Pancreas (tissue), 10 donors: ENCODE measurements around the gene TTPAL. TPM values are rescaled to one million over a fixed set of nuclear protein-coding genes. Genes with fewer than 3 reads are reported as not detected.

Experiments used
- ATAC-seq, 4 donors: fragments of 200-7000 bp; cut with Tn5 transposase; one replicate each; pipeline versions ENCODE4 v1.8.0 to v1.9.1; 2020; ENCODE audit warnings: mild to moderate bottlenecking in 4 of 4, moderate library complexity in 4 of 4
- DNase-seq, 6 donors: peaks; one replicate each; pipeline ENCODE4 v3.0.0-alpha.2; 2020
- FAIRE-seq: peaks from 2 replicates; lab custom pipeline; 2012; peaks lifted over from hg19 to GRCh38; lab: Jason Lieb, UNC
- H3K27ac ChIP-seq, 4 donors: fragments of 200-600 bp; sonication (generic); 1 replicate in 3 of 4; 2 replicates in 1 of 4; pipeline versions ENCODE4 v1.5.0 to v1.8.0; 2020
- H3K27me3 ChIP-seq, 4 donors: fragments of 200-600 bp; one replicate each; pipeline ENCODE4 v1.8.0; 2021
- H3K36me3 ChIP-seq, 3 donors: fragments of 200-600 bp; sonication (generic) in 1 of 3; one replicate each; pipeline versions ENCODE4 v1.5.0 to v1.8.0; 2020 to 2021
- H3K4me1 ChIP-seq, 3 donors: fragments of 200-600 bp; one replicate each; pipeline ENCODE4 v1.8.0; 2021
- H3K4me3 ChIP-seq, 4 donors: fragments of 200-600 bp; sonication (generic) in 2 of 4; one replicate each; pipeline versions ENCODE4 v1.5.0 to v1.8.0; 2020 to 2021
- H3K9me3 ChIP-seq, 4 donors: fragments of 200-600 bp; one replicate each; pipeline ENCODE4 v1.8.0; 2021
- WGBS, 2 donors: extraction: QIAGEN DNeasy Blood & Tissue Kit; methylation state at CpG; one replicate each; pipeline ENCODE4 v1.1.7; 2013; 5-methylcytosine and 5-hydroxymethylcytosine counted together
- intact Hi-C, 3 donors: fragments of 100-400 bp; cut with DNase I; formaldehyde crosslinking; loops; one replicate each; pipeline versions ENCODE4 v1.11.1 to v1.14.2; 2022
- polyA plus RNA-seq, 2 donors: library from polyadenylated mRNA; stranded (reverse); fragments of 200-250 nt; gene quantifications; one replicate each; pipeline ENCODE4 v1.2.3, GENCODE V29; 2013
- total RNA-seq, 6 donors: library from RNA; stranded (reverse); fragmentation: NEBNext Ultra II Directional in 4 of 6; extraction: Animal tissue kit (Norgen Biotek cat#: 25700) in 4 of 6; gene quantifications; one replicate each; pipeline versions ENCODE4 v1.2.1 to v1.2.4, GENCODE V29; 2021 to 2023
- TF ChIP-seq, protein P1 (sequence below), 4 donors: fragments of 200-600 bp; sonication (generic) in 3 of 4; IDR thresholded peaks; one replicate each; pipeline versions ENCODE4 v1.5.0 to v1.8.0; 2021; ENCODE audit warnings: antibody characterized with exemption in 4 of 4
- donor health status: healthy with polysubstance abuse.
- donor health status: DM: no; HTN: no; CAD: no; lungs with moderate emphysema.
- donor health status: DM: no; HTN: no; CAD: no.
- donor health status: control.
- donor health status: control.
- donor health status: Bipolar disorder and iron deficiency.
- donor health status: DM: yes; HTN: yes; CAD: no.
- donor health status: DM: no; HTN: no; CAD: no.
- donor health status: DM: no; HTN: no; CAD: no.
- donor health status: DM: yes; HTN: yes; CAD: no.

TTPAL gene
- total and polyA plus RNA-seq, 8 donors, result 3.1 to 8.2 (median 5.9) TPM

DNA sequence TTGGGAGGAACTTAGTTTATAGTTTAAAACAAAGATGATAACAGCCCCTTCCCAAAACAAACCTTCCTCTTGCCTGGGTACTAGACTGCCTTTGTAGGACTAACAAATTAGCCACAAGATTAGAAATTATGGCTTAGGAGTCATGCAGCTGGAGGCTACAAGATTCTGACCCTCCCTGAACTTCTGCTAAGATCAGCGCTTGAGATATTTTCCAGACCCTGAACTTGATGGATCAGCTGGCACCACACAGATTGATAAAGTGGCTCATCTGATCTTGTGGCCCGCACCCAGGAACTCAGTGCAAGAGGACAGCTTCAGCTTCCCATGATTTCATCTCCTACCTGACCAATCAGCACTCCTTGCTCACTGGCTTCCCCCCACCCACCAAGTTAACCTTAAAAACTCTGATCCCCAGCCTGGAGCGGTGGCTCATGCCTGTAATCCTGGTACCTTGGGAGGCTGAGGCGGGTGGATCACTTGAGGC is 52.1 kb downstream of the TTPAL start:
- intact Hi-C loops, result no loop called here
- ATAC-seq, result no peak
- no peak for FAIRE-seq
- Histone ChIP-seq H3K27me3 (no peaks in the 10 kb centered on the region), H3K4me3 (no peak overlapping the region), H3K36me3 (no peaks in the 10 kb centered on the region), H3K9me3 (no peaks in the 10 kb centered on the region), H3K4me1 (no peaks in the 10 kb centered on the region), H3K27ac (no peak overlapping the region)
- TF ChIP-seq, protein P1, sequence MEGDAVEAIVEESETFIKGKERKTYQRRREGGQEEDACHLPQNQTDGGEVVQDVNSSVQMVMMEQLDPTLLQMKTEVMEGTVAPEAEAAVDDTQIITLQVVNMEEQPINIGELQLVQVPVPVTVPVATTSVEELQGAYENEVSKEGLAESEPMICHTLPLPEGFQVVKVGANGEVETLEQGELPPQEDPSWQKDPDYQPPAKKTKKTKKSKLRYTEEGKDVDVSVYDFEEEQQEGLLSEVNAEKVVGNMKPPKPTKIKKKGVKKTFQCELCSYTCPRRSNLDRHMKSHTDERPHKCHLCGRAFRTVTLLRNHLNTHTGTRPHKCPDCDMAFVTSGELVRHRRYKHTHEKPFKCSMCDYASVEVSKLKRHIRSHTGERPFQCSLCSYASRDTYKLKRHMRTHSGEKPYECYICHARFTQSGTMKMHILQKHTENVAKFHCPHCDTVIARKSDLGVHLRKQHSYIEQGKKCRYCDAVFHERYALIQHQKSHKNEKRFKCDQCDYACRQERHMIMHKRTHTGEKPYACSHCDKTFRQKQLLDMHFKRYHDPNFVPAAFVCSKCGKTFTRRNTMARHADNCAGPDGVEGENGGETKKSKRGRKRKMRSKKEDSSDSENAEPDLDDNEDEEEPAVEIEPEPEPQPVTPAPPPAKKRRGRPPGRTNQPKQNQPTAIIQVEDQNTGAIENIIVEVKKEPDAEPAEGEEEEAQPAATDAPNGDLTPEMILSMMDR (IDR thresholded peaks at IDR 0.05), result no peak
- DNase-seq, result no peak
- 44 to 50% methylated on average over 4 of the region's 4 CpGs for WGBS, 2 donors

DNA sequence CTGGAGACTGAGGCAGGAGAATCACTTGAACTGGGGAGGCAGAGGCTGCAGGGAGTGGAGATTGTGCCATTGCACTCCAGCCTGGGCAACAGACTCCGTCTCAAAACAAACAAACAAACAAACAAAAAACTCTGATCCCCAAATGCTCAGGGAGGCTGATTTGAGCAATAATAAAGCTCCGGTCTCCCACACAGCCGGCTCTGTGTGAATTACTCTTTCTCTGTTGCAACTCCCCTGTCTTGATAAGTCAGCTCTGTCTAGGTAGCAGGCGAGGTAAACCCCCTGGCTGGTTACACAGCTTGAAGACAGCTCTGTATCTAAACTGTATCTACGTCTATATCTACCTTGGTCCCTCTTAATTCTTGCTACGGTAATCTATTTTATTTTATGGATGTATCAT is 52.6 kb downstream of the TTPAL start:
- H3K27me3 ChIP-seq, result no peaks in the 10 kb centered on the region
- intact Hi-C loops, result no loop called here
- DNase-seq (no peak), FAIRE-seq (no peak), ATAC-seq (no peak)
- H3K27ac ChIP-seq, result no peak overlapping the region
- H3K9me3 ChIP-seq, result no peaks in the 10 kb centered on the region
- H3K4me1 ChIP-seq, result no peaks in the 10 kb centered on the region
- no peaks in the 10 kb centered on the region for H3K36me3 ChIP-seq
- WGBS, 2 donors, result 55 to 66% methylated on average over 6 of the region's 6 CpGs
- TF ChIP-seq, protein P1 (IDR thresholded peaks at IDR 0.05), result no peak
- no peak overlapping the region for H3K4me3 ChIP-seq

DNA sequence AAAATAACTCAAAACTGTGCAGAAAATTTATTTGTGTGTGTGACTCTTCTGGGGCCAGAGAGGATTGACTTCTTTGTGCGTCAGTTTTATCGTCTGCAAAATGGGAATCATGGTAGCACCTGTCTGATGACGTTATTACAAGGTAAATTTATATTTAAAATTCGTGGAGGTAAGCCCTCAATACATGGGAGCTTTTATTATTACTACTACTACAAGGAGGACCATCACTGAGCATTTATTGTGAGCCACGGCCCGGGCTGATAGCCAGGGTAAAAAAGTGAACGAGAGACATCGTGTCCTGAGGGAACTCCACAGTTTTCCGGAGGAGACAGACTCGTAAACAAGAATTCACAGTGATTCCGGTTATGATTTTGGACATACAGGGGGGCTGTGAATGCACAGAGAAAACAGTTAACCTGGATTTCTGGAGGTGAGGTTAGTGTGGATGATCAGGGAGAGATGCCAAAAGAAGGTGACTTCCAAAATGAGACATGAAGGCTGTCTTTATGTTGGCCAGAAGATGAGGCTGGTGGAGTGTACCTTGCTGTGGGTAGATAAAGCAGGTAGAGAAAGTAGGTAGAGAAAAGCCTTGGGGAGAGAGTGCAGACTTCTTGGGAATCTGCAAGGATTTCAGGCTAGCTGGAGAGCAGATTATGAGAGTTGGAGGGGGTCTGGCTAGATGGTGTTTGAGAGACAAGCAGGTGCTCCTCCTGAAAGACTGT is 56.7 kb downstream of the TTPAL start:
- H3K27ac ChIP-seq, result peak overlapping the region in 3 of 4 donors; percentile 59 to 64 (median 60)
- H3K4me3 ChIP-seq, result peak overlapping the region; percentile 79 to 95 (median 89)
- WGBS, 2 donors, result 5 to 7% methylated on average over 11 of the region's 11 CpGs
- DNase-seq (no peak), FAIRE-seq (no peak), ATAC-seq (peak; percentile 9 to 17 (median 14))
- intact Hi-C loops, result no loop called here
- no peaks in the 10 kb centered on the region for H3K4me1 ChIP-seq
- no peaks in the 10 kb centered on the region for H3K36me3 ChIP-seq
- no peaks in the 10 kb centered on the region for H3K27me3 ChIP-seq
- no peaks in the 10 kb centered on the region for H3K9me3 ChIP-seq
- TF ChIP-seq, protein P1 (IDR thresholded peaks at IDR 0.05), result no peak

DNA sequence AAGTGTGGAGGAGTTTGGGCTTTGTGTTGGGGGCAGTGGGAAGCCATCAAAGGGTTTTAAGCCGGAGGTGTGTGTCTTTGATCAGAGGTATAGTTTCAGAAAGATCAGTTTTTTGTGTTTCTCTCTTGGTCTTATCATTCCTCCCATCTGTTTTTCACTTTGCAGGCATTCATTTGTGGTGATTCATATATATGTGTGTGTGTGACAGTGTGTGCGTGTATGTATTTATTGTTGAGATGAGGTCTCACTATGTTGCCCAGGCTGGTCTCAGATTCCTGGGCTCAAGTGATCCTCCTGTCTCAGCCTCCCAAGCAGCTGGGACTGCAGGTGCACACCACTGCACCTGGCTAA is 57.3 kb downstream of the TTPAL start:
- DNase-seq (no peak), FAIRE-seq (no peak), ATAC-seq (no peak)
- intact Hi-C loops, result no loop called here
- no peak overlapping the region for H3K27ac ChIP-seq
- WGBS, 2 donors, result 77 to 84% methylated on average over 2 of the region's 2 CpGs
- H3K9me3 ChIP-seq, result no peaks in the 10 kb centered on the region
- no peaks in the 10 kb centered on the region for H3K27me3 ChIP-seq
- TF ChIP-seq, protein P1 (IDR thresholded peaks at IDR 0.05), result no peak
- H3K4me1 ChIP-seq, result no peaks in the 10 kb centered on the region
- no peaks in the 10 kb centered on the region for H3K36me3 ChIP-seq
- H3K4me3 ChIP-seq, result peak overlapping the region in 1 of 4 donors; percentile 95

DNA sequence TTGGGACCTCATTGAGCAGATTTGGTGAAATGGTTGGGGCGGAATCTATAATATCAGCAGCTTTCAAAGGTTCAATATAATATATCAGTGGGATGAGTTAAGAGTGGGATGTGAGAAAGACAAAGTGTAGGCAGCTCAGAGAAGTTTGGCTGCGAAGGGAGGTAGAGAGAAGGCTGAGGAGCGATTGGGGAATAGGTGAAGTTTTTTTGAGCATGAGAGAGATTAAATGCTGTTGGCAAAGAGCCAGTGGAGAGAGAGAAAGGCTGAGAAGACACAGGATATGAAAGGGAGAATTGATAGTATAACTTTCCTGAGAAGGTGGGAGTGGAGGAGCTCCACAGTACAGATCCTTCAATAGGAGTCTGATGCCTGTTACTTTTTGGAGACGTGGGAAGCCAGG is 58.3 kb downstream of the TTPAL start:
- ATAC-seq (no peak), DNase-seq (no peak), FAIRE-seq (no peak)
- no peak overlapping the region for H3K4me3 ChIP-seq
- intact Hi-C loops, result no loop called here
- no peak overlapping the region for H3K27ac ChIP-seq
- H3K4me1 ChIP-seq, result no peaks in the 10 kb centered on the region
- TF ChIP-seq, protein P1 (IDR thresholded peaks at IDR 0.05), result no peak
- no peaks in the 10 kb centered on the region for H3K27me3 ChIP-seq
- H3K36me3 ChIP-seq, result no peaks in the 10 kb centered on the region
- 67 to 68% methylated on average over 4 of the region's 4 CpGs for WGBS, 2 donors
- H3K9me3 ChIP-seq, result no peaks in the 10 kb centered on the region
